Measurements from ENCODE around the gene PSME1.

PSME1 gene

GRCh38 chr14:24187539-24187915 is 51.5 kb downstream of the PSME1 start:
- TF ChIP-seq, protein P1, sequence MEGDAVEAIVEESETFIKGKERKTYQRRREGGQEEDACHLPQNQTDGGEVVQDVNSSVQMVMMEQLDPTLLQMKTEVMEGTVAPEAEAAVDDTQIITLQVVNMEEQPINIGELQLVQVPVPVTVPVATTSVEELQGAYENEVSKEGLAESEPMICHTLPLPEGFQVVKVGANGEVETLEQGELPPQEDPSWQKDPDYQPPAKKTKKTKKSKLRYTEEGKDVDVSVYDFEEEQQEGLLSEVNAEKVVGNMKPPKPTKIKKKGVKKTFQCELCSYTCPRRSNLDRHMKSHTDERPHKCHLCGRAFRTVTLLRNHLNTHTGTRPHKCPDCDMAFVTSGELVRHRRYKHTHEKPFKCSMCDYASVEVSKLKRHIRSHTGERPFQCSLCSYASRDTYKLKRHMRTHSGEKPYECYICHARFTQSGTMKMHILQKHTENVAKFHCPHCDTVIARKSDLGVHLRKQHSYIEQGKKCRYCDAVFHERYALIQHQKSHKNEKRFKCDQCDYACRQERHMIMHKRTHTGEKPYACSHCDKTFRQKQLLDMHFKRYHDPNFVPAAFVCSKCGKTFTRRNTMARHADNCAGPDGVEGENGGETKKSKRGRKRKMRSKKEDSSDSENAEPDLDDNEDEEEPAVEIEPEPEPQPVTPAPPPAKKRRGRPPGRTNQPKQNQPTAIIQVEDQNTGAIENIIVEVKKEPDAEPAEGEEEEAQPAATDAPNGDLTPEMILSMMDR (IDR thresholded peaks at IDR 0.05; ENCODE audit: low read depth, low read length, missing control alignments): no peak
- no peak for DNase-seq (ENCODE audit: low read depth)
- in situ Hi-C loops (cut with HindIII; ENCODE audit: low sequenced_read_pairs): no loop called here
- H3K4me3 ChIP-seq (ENCODE audit: low read depth, low read length): peak overlapping the region; percentile 73

Data from astrocyte of the cerebellum (primary cell).